Astrocyte (in vitro differentiated cells and primary cell): ENCODE data around the gene CADM1. TPM values are rescaled to one million over a fixed set of nuclear protein-coding genes. Genes with fewer than 3 reads are reported as not detected.
A peak's percentile ranks its signal among the peaks of the same experiment; 100 is the strongest.

ENCODE experiments used
- DNase-seq: peaks from one replicate; pipeline ENCODE4 v3.0.0-alpha.2; 2010; ENCODE audit warnings: low read depth
- FAIRE-seq: peaks from 2 replicates; lab custom pipeline; 2011; peaks lifted over from hg19 to GRCh38; lab: Jason Lieb, UNC
- H2AFZ ChIP-seq: 2 replicates; pipeline ENCODE4 v1.6.0; 2012; ENCODE audit warnings: low read depth, low read length, inconsistent platforms
- H3K27ac ChIP-seq: 2 replicates; pipeline ENCODE4 v1.5.1; 2011; ENCODE audit warnings: low read depth, low read length, inconsistent platforms
- H3K27me3 ChIP-seq: 2 replicates; pipeline ENCODE4 v1.6.0; 2011; ENCODE audit warnings: low read length, inconsistent platforms; ENCODE audit not compliant: insufficient read depth
- H3K36me3 ChIP-seq: 2 replicates; pipeline ENCODE4 v1.5.1; 2011; ENCODE audit warnings: low read length, inconsistent platforms; ENCODE audit not compliant: insufficient read depth
- H3K4me1 ChIP-seq: 2 replicates; pipeline ENCODE4 v1.5.1; 2011; ENCODE audit warnings: low read length, inconsistent platforms; ENCODE audit not compliant: insufficient read depth
- H3K4me2 ChIP-seq: 2 replicates; pipeline ENCODE4 v1.6.0; 2012; ENCODE audit warnings: low read length, inconsistent platforms
- H3K4me3 ChIP-seq: 2 replicates; pipeline ENCODE4 v1.5.1; 2011; ENCODE audit warnings: low read depth, mild to moderate bottlenecking, low read length, inconsistent platforms; ENCODE audit not compliant: insufficient read depth
- H3K79me2 ChIP-seq: 2 replicates; pipeline ENCODE4 v1.6.0; 2012; ENCODE audit warnings: mild to moderate bottlenecking, low read length, inconsistent platforms; ENCODE audit not compliant: insufficient read depth
- H3K9ac ChIP-seq: 2 replicates; pipeline ENCODE4 v1.6.0; 2012; ENCODE audit warnings: mild to moderate bottlenecking, low read length, inconsistent platforms
- H3K9me3 ChIP-seq: 2 replicates; pipeline ENCODE4 v1.5.1; 2012; ENCODE audit warnings: low read depth, mild to moderate bottlenecking, low read length, inconsistent platforms; ENCODE audit not compliant: insufficient read depth
- H4K20me1 ChIP-seq: 2 replicates; pipeline ENCODE4 v1.6.0; 2012; ENCODE audit warnings: low read length, inconsistent platforms; ENCODE audit not compliant: insufficient read depth
- H3K27ac Mint-ChIP-seq: one replicate; pipeline ENCODE4 v1.8.0; 2021; ENCODE audit warnings: mild to moderate bottlenecking, mixed read lengths; ENCODE audit not compliant: unreplicated experiment
- H3K27me3 Mint-ChIP-seq: one replicate; pipeline ENCODE4 v1.8.0; 2021; ENCODE audit warnings: low read depth, mixed read lengths; ENCODE audit not compliant: unreplicated experiment
- H3K36me3 Mint-ChIP-seq: one replicate; pipeline ENCODE4 v1.8.0; 2021; ENCODE audit warnings: low read depth, mixed read lengths; ENCODE audit not compliant: unreplicated experiment
- H3K4me1 Mint-ChIP-seq: one replicate; pipeline ENCODE4 v1.8.0; 2021; ENCODE audit warnings: low read depth, mixed read lengths; ENCODE audit not compliant: unreplicated experiment
- H3K4me3 Mint-ChIP-seq: one replicate; pipeline ENCODE4 v1.8.0; 2021; ENCODE audit warnings: mild to moderate bottlenecking, moderate library complexity, mixed read lengths; ENCODE audit not compliant: unreplicated experiment
- H3K9me3 Mint-ChIP-seq: one replicate; pipeline ENCODE4 v1.8.0; 2021; ENCODE audit warnings: mild to moderate bottlenecking, mixed read lengths; ENCODE audit not compliant: unreplicated experiment
- EZH2 ChIP-seq: IDR thresholded peaks from 2 replicates; pipeline ENCODE4 v1.6.1; 2012; ENCODE audit warnings: mild to moderate bottlenecking, low read length, inconsistent platforms; ENCODE audit not compliant: insufficient read depth
- total RNA-seq: library from RNA; stranded (reverse); gene quantifications from 2 replicates; pipeline ENCODE4 v1.2.1, GENCODE V29; 2021
- TF ChIP-seq, protein P1 (sequence below): IDR thresholded peaks from 2 replicates; pipeline ENCODE4 v1.5.1; 2011; ENCODE audit warnings: low read depth, mild to moderate bottlenecking, inconsistent platforms, low read length, moderate library complexity; ENCODE audit not compliant: insufficient read depth

Gene CADM1
- total RNA-seq, 1 donor from 2014 or later = 414 TPM

DNA sequence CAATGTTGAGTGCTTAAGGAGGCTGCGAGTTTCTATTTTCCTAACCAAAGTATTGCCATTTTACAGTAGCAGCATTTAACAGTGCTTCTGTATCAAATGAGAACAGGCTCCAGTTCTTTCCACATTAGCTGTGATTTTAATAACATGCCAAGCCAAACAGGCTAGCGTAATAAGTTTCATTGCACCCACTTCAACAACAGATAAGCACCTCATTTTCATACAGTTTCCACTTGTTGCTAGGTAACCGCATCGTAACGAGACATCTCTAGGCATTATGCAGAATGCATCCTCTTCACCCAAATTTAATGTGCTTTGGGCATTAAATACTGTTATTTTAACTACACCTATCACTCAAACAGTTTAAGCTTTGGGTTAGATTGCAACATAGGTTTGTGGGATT, 79.0 kb downstream of the CADM1 start:
- no peaks in the 10 kb centered on the region for H3K9me3 Mint-ChIP-seq
- Histone ChIP-seq H3K4me2 (no peak overlapping the region), H3K4me3 (no peak overlapping the region), H3K9ac (no peak overlapping the region), H4K20me1 (peaks cover 27% of the 10 kb centered on the region), H3K9me3 (no peaks in the 10 kb centered on the region), H3K79me2 (no peaks in the 10 kb centered on the region), H3K36me3 (no peaks in the 10 kb centered on the region), H3K27ac (no peak overlapping the region), H3K27me3 (no peaks in the 10 kb centered on the region), H2AFZ (no peak overlapping the region), H3K4me1 (no peaks in the 10 kb centered on the region)
- no peak overlapping the region for H3K27ac Mint-ChIP-seq
- peaks cover 23% of the 10 kb centered on the region for H3K4me1 Mint-ChIP-seq
- no peaks in the 10 kb centered on the region for H3K27me3 Mint-ChIP-seq
- TF ChIP-seq, protein P1, sequence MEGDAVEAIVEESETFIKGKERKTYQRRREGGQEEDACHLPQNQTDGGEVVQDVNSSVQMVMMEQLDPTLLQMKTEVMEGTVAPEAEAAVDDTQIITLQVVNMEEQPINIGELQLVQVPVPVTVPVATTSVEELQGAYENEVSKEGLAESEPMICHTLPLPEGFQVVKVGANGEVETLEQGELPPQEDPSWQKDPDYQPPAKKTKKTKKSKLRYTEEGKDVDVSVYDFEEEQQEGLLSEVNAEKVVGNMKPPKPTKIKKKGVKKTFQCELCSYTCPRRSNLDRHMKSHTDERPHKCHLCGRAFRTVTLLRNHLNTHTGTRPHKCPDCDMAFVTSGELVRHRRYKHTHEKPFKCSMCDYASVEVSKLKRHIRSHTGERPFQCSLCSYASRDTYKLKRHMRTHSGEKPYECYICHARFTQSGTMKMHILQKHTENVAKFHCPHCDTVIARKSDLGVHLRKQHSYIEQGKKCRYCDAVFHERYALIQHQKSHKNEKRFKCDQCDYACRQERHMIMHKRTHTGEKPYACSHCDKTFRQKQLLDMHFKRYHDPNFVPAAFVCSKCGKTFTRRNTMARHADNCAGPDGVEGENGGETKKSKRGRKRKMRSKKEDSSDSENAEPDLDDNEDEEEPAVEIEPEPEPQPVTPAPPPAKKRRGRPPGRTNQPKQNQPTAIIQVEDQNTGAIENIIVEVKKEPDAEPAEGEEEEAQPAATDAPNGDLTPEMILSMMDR = no peak
- no peak for TF ChIP-seq EZH2
- FAIRE-seq (no peak), DNase-seq (no peak)
- no peak overlapping the region for H3K4me3 Mint-ChIP-seq
- peaks cover 7% of the 10 kb centered on the region for H3K36me3 Mint-ChIP-seq

DNA sequence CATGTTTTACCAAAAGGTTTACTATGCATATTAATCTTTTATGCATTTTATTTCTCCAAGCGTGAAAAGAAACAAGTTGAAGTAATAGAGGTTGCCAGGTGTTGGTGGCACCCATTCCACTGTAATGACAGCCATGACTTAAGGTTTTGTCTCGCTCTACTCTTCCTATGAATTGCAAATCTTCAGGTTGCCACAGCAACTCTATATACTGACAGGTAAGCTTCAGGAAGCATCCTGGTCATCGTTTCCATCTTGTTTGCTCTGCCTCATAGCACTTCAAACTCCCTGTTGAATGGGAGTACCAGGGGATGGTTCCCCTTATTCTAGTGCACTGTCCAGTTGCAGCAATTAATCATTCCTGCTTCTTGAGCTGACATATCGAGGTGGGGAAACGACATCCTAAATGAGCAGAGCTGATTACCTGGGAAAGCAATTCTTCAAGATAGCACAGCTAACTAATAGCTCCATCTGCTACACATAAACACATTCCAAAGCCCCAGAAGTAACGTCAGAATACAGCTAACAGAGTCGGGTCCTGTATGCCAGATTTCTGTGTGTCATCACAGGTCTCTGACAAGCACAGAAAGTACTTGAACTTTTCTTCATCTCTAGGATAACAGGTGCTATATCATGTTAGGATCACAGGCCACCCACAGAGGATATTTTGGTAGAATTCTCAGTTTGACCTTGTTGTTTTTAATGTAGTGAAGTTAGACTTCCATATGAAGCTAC, 80.3 kb downstream of the CADM1 start:
- no peaks in the 10 kb centered on the region for H3K79me2 ChIP-seq
- H2AFZ ChIP-seq = no peak overlapping the region
- H3K9me3 ChIP-seq = no peaks in the 10 kb centered on the region
- Mint-ChIP-seq H3K9me3 (no peaks in the 10 kb centered on the region), H3K27ac (no peak overlapping the region), H3K36me3 (peaks cover 6% of the 10 kb centered on the region), H3K4me1 (peaks cover 26% of the 10 kb centered on the region), H3K4me3 (peak overlapping the region; percentile 42), H3K27me3 (no peaks in the 10 kb centered on the region)
- no peaks in the 10 kb centered on the region for H3K36me3 ChIP-seq
- DNase-seq = no peak
- FAIRE-seq = no peak
- no peaks in the 10 kb centered on the region for H3K27me3 ChIP-seq
- H3K4me2 ChIP-seq = no peak overlapping the region
- TF ChIP-seq, protein P1 = no peak
- H3K4me1 ChIP-seq = no peaks in the 10 kb centered on the region
- peaks cover 28% of the 10 kb centered on the region for H4K20me1 ChIP-seq
- no peak overlapping the region for H3K4me3 ChIP-seq
- H3K27ac ChIP-seq = no peak overlapping the region
- H3K9ac ChIP-seq = no peak overlapping the region

DNA sequence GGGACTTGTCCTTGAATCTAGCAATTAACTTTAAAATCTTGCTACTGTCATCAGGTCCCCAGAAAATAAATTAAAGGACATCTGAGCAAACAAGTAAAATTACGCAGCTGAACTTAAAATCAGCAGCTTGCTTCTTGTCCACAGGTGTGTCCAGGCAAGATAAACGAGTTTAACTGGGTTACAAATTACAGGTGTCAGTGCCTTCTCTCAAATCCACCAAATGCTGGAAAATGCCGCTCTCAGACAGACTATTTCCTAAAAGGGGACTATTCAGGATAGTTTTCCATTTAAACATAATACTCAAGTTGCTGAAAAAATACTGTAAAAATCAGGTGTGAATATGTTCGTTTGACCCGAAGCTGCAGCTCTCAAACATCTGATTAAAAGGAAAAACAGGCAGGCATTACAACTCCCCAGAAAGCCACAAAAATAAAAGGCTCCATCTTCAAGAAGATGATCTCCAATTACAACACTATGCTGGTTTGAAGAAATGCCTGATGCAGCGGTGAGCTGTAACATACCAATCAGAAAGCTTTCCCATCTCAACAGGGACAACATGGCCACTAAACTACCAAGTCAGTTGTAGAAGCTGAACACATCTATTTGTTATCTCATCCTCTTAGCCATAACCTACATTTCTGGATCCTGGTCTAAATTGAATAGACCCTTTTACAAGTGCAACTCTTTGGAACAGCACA, 82.1 kb downstream of the CADM1 start:
- no peak for FAIRE-seq
- H3K4me1 Mint-ChIP-seq = peaks cover 26% of the 10 kb centered on the region
- no peak overlapping the region for H3K4me3 ChIP-seq
- H3K4me3 Mint-ChIP-seq = no peak overlapping the region
- TF ChIP-seq EZH2 = no peak
- TF ChIP-seq, protein P1 = no peak
- H3K4me2 ChIP-seq = no peak overlapping the region
- no peaks in the 10 kb centered on the region for H3K27me3 Mint-ChIP-seq
- H3K27ac ChIP-seq = no peak overlapping the region
- no peak overlapping the region for H2AFZ ChIP-seq
- DNase-seq = no peak
- no peaks in the 10 kb centered on the region for H3K36me3 ChIP-seq
- no peak overlapping the region for H3K9ac ChIP-seq
- no peaks in the 10 kb centered on the region for H3K27me3 ChIP-seq
- H3K9me3 Mint-ChIP-seq = no peaks in the 10 kb centered on the region
- no peak overlapping the region for H3K27ac Mint-ChIP-seq
- H4K20me1 ChIP-seq = peaks cover 26% of the 10 kb centered on the region
- peaks cover 6% of the 10 kb centered on the region for H3K36me3 Mint-ChIP-seq
- H3K4me1 ChIP-seq = no peaks in the 10 kb centered on the region
- H3K9me3 ChIP-seq = no peaks in the 10 kb centered on the region
- no peaks in the 10 kb centered on the region for H3K79me2 ChIP-seq
